Motor neuron (in vitro differentiated cells): ENCODE results near the gene FILIP1L. TPM values are rescaled to one million over a fixed set of nuclear protein-coding genes. Genes with fewer than 3 reads are reported as not detected.

Experiments
- ATAC-seq, 8 experiments: fragments of 200-7000 bp; cut with Tn5 transposase; replicated peaks in 6 of 8; 2 replicates each; pipeline ENCODE4 v1.8.0; 2021; ENCODE audit warnings: mild to moderate bottlenecking in 8 of 8, moderate library complexity in 8 of 8
- H3K27ac ChIP-seq, 2 donors: fragments of 250-450 bp; sonication (Bioruptor Pico); 2 replicates each; pipeline ENCODE4 v1.9.0; 2021; ENCODE audit warnings: antibody characterized with exemption in 2 of 2, mild to moderate bottlenecking in 2 of 2, moderate library complexity in 1 of 2
- H3K4me1 ChIP-seq, 2 donors: fragments of 250-450 bp; sonication (Bioruptor Pico); replicated peaks in 1 of 2; 2 replicates each; pipeline ENCODE4 v1.6.1; 2021; ENCODE audit warnings: antibody characterized with exemption in 2 of 2, mild to moderate bottlenecking in 2 of 2, moderate library complexity in 1 of 2
- H3K4me3 ChIP-seq, 5 donors: fragments of 250-450 bp; sonication (Bioruptor Pico); 2 replicates each; pipeline ENCODE4 v1.9.0; 2021; ENCODE audit warnings: antibody characterized with exemption in 5 of 5, mild to moderate bottlenecking in 5 of 5, moderate library complexity in 4 of 5
- WGBS, 10 experiments: fragments of 450-650 bp; shearing (Covaris generic); methylation state at CpG; one replicate each; pipeline ENCODE4 v1.0.0; 2022; 5-methylcytosine and 5-hydroxymethylcytosine counted together
- in situ Hi-C, 9 experiments: fragments of 400-800 bp; cut with MboI; loops; one replicate each; pipeline ENCODE4 v1.15.0; 2021; ENCODE audit warnings: low sequenced_read_pairs in 9 of 9, low pct_unique_long_range_greater_than_20kb in 2 of 9; ENCODE audit not compliant: unreplicated experiment in 9 of 9
- total RNA-seq, 8 experiments: library from RNA; unstranded; fragments of 300-600 nt; gene quantifications; 2 replicates each; pipeline versions ENCODE4 v1.2.3 to v1.2.4, GENCODE V29; 2022

The FILIP1L gene
- total RNA-seq, 8 experiments from 2014 or later, result 2.2 to 31.1 (median 6.3) TPM

DNA sequence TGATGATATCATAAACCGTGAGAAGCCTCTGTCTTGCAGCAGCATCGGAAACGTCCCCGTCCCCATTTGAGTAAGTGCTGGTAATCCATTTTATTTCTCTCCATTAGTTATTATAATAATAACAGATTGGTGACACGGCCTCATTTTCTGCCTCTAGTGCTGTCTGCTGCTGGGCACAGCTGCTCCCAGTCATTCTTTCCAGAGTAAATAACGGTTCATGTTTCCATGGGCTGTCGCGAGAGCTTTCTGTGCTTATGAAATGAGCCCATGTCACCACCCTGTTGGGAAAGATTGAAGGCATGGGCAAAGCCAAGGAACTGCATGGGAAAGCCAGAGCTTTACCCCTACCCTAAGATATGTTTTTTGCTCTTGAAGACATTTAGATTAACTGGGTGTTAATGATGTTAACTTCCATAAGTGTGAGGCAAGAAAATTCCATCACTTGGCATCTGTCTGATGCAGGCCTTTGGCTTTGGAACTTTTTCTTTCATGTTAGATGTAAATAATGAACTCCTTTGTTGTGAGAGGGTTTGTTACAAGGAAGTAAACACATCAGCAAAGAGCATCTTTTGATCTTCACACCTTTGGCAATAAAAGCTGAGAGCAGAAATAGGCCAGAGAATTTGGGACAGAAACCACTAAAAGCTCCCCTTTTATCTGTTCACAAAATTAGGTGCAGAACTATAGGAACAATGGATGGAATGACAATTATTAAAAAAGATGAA, 141.8 kb downstream of the FILIP1L start:
- 0 to 100% (median 68%) methylated on average over 1 to 7 of the region's 8 CpGs; no CpG with 5 or more reads in 1 of the 10 experiments for WGBS, 10 experiments
- Histone ChIP-seq H3K4me3 (no peak overlapping the region), H3K27ac (peak overlapping the region; percentile 24 to 31), H3K4me1 (peaks cover 14 to 23% of the 10 kb centered on the region in 2 donors)
- peak in 5 of 8 experiments; percentile 60 to 92 (median 85) for ATAC-seq
- in situ Hi-C loops, result no loop called here

DNA sequence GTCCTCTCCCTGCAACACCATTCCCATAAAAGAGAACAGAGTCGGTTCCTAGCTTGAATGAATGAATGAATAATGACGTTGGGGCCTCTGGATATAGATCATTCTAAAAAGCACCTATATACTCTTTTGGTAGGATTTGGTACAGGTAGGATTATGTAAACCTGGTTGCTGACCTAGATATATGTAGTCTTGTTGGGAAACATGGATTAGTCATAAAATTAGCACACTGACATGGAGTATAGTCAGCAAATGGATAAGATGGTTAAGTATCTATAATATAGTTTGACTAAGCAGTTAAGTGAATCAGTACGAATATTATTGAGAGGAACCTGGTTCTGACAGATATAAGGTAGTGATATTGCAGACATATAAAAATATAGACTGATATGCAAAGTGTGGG, 142.5 kb downstream of the FILIP1L start:
- in situ Hi-C loops, result no loop called here
- 79 to 100% (median 93%) methylated on average over 1 to 3 of the region's 3 CpGs; no CpG with 5 or more reads in 3 of the 10 experiments for WGBS, 10 experiments
- ATAC-seq, result peak in 1 of 8 experiments; percentile 8
- Histone ChIP-seq H3K4me3 (no peak overlapping the region), H3K4me1 (peaks cover 14 to 23% of the 10 kb centered on the region in 2 donors), H3K27ac (no peak overlapping the region)

DNA sequence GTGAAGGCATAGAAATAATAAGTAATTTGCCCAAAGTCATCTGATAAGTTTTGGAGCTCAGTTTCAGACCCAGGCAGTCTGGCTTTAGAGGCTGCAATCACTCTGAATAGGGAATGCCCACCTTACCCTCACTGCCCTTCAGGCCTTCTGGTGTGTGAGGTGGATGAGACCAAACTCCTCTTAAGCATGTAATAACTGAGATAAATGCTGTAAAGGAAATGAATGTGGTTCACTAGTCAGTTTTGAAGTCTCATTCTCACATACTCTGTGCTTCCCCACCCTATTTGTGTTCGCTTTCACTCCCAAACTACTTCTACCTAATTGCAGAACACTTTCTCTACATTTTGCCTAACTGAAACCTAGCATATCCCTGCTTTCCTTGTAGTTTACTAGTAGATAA, 144.1 kb downstream of the FILIP1L start:
- no peak for ATAC-seq
- in situ Hi-C loops, result no loop called here

DNA sequence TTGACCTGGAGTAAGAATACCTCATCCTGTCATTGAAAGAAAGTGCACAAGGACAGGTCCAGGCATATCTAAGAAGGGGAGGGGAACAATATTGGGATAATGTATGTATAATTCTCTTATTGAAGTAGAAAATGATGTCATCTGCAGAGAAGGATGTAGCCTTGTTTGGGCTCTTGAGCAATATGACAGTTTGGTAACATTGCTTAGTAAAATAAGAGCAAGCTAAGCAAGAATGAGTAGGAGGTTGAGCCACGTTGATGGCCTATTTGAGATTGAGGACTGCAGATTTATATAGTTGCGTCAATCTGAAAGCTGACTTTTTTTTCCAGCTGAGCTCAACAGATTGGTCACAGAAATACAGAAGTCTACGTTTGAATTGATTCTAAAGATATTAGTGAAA, 145.2 kb downstream of the FILIP1L start:
- H3K4me1 ChIP-seq, result peaks cover 14 to 23% of the 10 kb centered on the region in 2 donors
- in situ Hi-C loops, result no loop called here
- H3K4me3 ChIP-seq, result no peak overlapping the region
- H3K27ac ChIP-seq, result no peak overlapping the region
- peak in 3 of 8 experiments; percentile 21 to 36 (median 33) for ATAC-seq
- WGBS, 10 experiments, result 39 to 100% (median 60%) methylated on average over 1 to 3 of the region's 3 CpGs; no CpG with 5 or more reads in 1 of the 10 experiments

More for the DNA sequence above, 144.1 kb downstream of the FILIP1L start:
- Histone ChIP-seq H3K4me3 (no peak overlapping the region), H3K27ac (no peak overlapping the region), H3K4me1 (peaks cover 14 to 23% of the 10 kb centered on the region in 2 donors)
- WGBS, 10 experiments, result 40 to 100% (median 100%) methylated on average over 1 of the region's 1 CpG; no CpG with 5 or more reads in 5 of the 10 experiments

DNA sequence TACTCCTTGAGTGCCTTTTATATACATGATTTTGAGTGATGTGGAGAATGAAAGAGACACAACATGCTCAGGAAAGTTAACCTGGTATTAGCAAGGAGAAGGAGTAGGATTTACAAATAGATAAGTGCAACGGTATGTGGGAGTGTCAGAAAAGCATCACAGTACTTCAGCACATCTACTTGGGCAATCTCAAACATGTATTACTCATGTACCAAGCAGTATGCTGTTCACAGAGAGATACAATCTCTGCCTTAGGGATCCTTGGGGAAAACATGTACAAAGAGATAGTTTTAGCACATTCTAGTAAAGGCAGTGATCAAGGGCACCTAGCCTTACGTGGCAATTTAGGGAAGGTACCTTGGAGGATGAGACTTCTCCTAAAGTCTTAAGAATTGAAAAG, 146.5 kb downstream of the FILIP1L start:
- in situ Hi-C loops, result no loop called here
- Histone ChIP-seq H3K4me1 (peaks cover 14 to 20% of the 10 kb centered on the region in 2 donors), H3K4me3 (no peak overlapping the region), H3K27ac (no peak overlapping the region)
- no peak for ATAC-seq
- WGBS, 10 experiments, result 83 to 100% (median 90%) methylated on average over 1 to 2 of the region's 2 CpGs; no CpG with 5 or more reads in 1 of the 10 experiments

DNA sequence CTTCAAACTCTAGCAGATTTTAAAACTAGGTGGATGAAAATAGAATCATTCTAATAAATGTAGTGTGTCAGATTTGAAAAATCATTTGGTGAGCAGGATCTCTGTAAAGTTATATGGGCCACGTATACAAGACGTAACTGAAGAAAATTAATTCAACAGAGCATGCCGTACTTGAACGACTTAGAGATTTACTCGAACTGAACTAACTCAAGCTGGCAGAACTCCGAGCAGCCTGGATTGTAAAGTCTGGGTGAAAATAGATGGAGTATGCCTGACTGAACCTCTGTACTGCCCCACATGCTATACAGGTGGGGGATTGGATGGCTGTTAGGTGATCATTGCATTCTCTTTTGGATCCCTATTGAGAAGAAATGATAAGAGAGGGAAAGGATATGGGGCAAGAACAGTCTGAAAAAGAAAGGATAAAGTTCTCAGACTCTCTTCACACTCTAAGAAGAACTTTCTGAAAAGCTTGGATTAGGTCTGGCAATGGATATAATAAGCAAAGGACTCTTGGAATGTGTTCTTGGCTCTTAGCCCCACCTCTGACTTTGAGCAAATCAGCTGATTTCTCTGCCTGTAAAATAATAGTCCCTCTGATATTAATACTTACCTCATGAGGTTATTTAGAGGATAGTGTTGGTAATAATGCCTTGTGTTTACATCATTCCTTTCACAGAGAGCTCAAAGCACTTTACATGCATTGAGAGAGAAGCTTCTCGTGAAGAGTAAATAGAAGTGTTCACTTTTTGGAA, 147.5 kb downstream of the FILIP1L start:
- WGBS, 10 experiments, result 69 to 100% (median 97%) methylated on average over 2 to 7 of the region's 7 CpGs; no CpG with 5 or more reads in 1 of the 10 experiments
- in situ Hi-C loops, result no loop called here
- Histone ChIP-seq H3K27ac (no peak overlapping the region), H3K4me3 (no peak overlapping the region), H3K4me1 (peaks cover 9 to 11% of the 10 kb centered on the region in 2 donors)
- no peak for ATAC-seq

DNA sequence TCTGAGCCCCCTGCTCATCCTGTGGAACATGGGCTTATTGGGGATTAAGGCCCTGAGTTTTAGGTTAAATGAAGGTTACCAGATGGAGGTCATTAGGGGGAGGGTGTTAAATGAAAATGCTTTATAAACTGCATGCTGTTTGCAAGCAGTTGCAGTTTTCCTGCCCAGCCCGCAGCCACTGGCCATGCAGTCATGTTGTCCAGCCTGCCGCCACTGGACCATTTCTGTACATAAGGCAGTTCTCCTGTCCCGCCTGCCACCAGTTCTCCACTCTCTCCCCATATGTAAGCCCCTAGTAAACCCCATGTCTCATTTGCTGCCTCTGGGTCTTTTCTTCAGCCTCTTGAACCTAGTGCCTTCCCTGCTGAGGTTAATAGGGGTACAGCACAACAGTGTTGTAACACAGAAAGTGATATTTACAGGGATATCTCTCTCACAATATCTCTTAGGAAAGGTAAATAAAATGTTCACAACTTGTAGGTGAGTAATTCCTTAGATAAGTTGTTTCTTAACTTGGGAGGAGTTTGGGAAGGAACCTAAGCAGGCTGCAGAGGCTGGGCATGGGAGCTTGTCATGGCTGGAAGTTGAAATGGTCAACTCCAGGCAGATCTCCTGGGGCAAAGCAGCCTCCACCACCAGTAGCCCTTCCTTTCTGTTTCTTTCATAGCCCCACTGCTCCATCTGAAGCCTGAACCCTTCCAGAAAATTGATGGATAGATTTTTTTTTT, 148.5 kb downstream of the FILIP1L start:
- Histone ChIP-seq H3K4me1 (peaks cover 9 to 11% of the 10 kb centered on the region in 2 donors), H3K4me3 (no peak overlapping the region), H3K27ac (no peak overlapping the region)
- in situ Hi-C loops, result no loop called here
- 88 to 100% (median 93%) methylated on average over 1 to 3 of the region's 3 CpGs; no CpG with 5 or more reads in 6 of the 10 experiments for WGBS, 10 experiments
- ATAC-seq, result no peak

DNA sequence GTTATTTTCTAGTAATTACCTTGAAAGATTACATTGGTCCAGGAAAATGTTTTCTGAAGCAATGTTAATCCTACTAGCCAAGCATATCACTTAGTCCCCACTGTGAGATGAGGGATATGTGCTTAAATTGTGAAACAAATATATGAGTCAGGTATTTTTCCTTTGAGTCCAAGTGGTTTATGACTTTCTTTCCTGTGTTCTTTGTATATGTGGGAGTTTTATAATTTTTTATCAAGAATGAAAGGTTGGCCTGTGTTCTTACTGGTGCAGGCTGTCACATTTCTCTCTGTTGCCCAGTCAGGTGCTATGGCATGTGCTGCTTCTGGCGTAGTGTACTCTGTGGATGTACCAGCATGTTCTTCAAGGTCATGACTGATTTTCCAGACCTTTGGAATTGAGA, 149.2 kb downstream of the FILIP1L start:
- no peak for ATAC-seq
- no peak overlapping the region for H3K27ac ChIP-seq
- H3K4me1 ChIP-seq, result peaks cover 9 to 11% of the 10 kb centered on the region in 2 donors
- 83 to 100% (median 100%) methylated on average over 1 of the region's 1 CpG; no CpG with 5 or more reads in 5 of the 10 experiments for WGBS, 10 experiments
- no peak overlapping the region for H3K4me3 ChIP-seq
- in situ Hi-C loops, result no loop called here

DNA sequence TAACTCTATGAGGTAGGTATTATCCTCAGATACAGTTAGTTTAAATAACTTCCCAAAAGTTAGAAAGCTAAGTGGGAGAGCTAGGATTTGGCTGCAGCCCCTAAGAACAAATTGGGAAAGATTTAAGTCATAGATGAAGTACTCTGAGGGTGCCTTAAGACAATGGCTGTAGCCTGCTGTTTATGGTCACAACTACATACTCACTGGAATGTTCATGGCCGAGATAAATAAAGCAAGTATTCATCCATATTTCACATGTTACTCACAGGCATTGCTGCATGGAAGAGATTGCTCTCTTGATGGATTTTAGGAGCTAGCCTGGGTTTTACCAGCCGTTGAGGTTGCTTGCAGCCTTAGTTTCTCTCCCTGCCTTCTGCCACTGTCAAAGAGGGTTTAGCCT, 151.6 kb downstream of the FILIP1L start:
- Histone ChIP-seq H3K4me1 (peaks cover 0 to 4% of the 10 kb centered on the region in 2 donors), H3K27ac (no peak overlapping the region), H3K4me3 (no peak overlapping the region)
- no peak for ATAC-seq
- in situ Hi-C loops, result no loop called here
- 30 to 100% (median 80%) methylated on average over 1 to 2 of the region's 2 CpGs; no CpG with 5 or more reads in 1 of the 10 experiments for WGBS, 10 experiments

DNA sequence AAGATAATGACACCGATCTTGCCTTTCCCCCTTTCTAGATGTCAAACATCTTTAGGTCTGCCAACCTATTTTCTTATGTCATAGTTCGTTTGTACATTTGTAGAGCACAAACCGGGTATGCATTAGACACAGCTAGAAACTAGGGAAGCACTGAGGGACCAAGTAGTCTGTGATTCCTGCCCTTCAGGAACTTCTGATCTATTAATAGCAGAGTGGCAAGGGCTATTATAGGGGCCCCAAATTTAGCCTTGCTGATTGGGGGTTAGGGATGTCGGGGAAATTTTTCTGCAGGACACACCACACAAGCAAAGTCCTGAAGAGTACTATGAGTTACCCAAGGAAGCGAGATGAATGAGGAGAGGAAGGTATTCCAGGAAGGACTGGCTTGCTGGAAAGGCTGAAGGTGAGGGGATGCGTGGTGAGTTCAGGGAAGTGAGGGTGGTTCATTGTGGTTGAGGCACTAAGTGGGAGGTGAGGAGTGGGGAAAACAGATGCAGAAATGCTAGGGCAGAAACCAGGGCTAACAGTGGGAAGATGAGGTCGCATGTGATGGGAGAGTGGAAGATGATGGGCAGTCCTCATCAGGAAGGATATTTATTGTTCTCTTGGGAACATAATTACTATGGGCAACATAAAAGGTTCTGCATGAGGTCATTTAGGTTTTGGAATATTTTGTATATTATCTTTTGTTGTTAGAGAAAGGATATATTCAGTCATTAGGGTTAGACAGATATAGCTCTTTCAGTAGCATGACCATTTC, 152.4 kb downstream of the FILIP1L start:
- in situ Hi-C loops, result no loop called here
- no peak overlapping the region for H3K27ac ChIP-seq
- no peak for ATAC-seq
- no peak overlapping the region for H3K4me3 ChIP-seq
- 88 to 100% (median 96%) methylated on average over 3 to 7 of the region's 7 CpGs for WGBS, 10 experiments
- H3K4me1 ChIP-seq, result peaks cover 0 to 4% of the 10 kb centered on the region in 2 donors

DNA sequence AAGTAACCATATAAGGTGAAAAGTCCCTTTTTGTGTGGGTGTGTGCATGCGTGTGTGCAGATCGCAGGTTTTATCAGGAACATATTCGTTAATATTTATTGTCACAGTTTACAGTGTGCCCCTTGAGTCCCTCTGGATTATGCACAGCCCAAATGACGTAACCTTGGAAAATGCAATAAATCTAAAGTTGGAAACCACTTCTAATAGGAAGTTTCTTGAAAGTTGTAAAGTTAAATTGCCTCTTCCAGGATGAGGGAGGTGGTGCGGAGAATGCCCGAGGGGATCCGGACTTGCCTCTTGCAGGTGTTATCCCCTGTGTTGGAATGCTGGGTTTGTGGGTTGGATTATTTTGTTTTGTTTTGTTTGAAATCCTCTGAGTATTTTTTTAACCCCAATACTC, 153.4 kb downstream of the FILIP1L start:
- no peak overlapping the region for H3K27ac ChIP-seq
- in situ Hi-C loops, result no loop called here
- 16 to 98% (median 82%) methylated on average over 1 to 7 of the region's 7 CpGs for WGBS, 10 experiments
- ATAC-seq, result peak in 3 of 8 experiments; percentile 71 to 85 (median 78)
- no peak overlapping the region for H3K4me3 ChIP-seq
- H3K4me1 ChIP-seq, result peaks cover 0 to 4% of the 10 kb centered on the region in 2 donors
